Suprapubic skin (tissue), 4 donors: ENCODE measurements around the gene SUSD4.

ENCODE experiments used
- POLR2A ChIP-seq, 2 donors: fragments of 450-650 bp; IDR thresholded peaks; one replicate each; pipeline ENCODE4 v1.6.1; 2017; ENCODE audit warnings: antibody characterized with exemption in 2 of 2, mild to moderate bottlenecking in 2 of 2, moderate library complexity in 2 of 2
- POLR2AphosphoS5 ChIP-seq, 3 donors: sonication (generic); formaldehyde crosslinking; IDR thresholded peaks; one replicate each; pipeline ENCODE4 v1.6.1; 2017; ENCODE audit warnings: antibody characterized with exemption in 3 of 3
- TF ChIP-seq, protein P1 (sequence below), 2 donors: fragments of 200-600 bp in 1 of 2; fragments of 450-650 bp in 1 of 2; sonication (generic) in 1 of 2; IDR thresholded peaks; one replicate each; pipeline ENCODE4 v1.5.1; 2016 to 2019; ENCODE audit warnings: antibody characterized with exemption in 2 of 2, mild to moderate bottlenecking in 1 of 2, moderate library complexity in 1 of 2

DNA sequence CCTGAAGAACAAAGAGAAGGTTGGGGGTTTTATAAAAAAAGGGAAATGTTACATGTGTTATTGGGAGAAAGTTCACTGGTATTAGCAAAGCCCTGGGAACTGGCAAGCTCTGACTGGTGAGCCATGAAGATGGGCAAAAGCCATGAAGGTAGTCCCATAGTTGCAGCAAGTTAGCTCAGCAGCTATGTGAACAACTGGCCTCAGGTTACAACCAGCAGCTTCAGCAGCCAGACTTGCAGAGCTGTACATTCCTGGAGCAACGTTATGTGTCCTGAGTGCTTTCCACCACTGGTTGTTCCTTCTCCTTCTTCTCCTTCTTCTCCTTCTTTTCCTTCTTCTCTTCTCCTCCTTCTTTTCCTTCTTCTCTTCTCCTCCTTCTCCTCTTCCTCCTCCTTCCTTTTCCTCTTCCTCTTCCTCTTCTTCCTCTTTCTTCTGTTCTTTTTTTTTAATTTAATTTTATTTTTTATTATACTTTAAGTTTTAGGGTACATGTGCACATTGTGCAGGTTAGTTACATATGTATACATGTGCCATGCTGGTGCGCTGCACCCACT is 164.8 kb downstream of the SUSD4 start:
- TF ChIP-seq, protein P1, sequence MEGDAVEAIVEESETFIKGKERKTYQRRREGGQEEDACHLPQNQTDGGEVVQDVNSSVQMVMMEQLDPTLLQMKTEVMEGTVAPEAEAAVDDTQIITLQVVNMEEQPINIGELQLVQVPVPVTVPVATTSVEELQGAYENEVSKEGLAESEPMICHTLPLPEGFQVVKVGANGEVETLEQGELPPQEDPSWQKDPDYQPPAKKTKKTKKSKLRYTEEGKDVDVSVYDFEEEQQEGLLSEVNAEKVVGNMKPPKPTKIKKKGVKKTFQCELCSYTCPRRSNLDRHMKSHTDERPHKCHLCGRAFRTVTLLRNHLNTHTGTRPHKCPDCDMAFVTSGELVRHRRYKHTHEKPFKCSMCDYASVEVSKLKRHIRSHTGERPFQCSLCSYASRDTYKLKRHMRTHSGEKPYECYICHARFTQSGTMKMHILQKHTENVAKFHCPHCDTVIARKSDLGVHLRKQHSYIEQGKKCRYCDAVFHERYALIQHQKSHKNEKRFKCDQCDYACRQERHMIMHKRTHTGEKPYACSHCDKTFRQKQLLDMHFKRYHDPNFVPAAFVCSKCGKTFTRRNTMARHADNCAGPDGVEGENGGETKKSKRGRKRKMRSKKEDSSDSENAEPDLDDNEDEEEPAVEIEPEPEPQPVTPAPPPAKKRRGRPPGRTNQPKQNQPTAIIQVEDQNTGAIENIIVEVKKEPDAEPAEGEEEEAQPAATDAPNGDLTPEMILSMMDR (IDR thresholded peaks at IDR 0.05), result no peak
- TF ChIP-seq POLR2AphosphoS5 (IDR thresholded peaks at IDR 0.05) (no peak), POLR2A (IDR thresholded peaks at IDR 0.05) (no peak)
